GM18508 (cell line): ENCODE results near the gene KLC3.

Source experiments
- ATAC-seq: cut with Tn5 transposase; IDR thresholded peaks from one replicate; pipeline ENCODE4 v1.9.1; 2021; ENCODE audit warnings: moderate number of reproducible peaks; ENCODE audit not compliant: insufficient read depth, unreplicated experiment

KLC3 gene

GRCh38 chr19:45368127-45368526 is 27.6 kb downstream of the KLC3 start:
- ATAC-seq, result no peak

GRCh38 chr19:45368737-45369340 is 28.3 kb downstream of the KLC3 start:
- no peak for ATAC-seq

DNA sequence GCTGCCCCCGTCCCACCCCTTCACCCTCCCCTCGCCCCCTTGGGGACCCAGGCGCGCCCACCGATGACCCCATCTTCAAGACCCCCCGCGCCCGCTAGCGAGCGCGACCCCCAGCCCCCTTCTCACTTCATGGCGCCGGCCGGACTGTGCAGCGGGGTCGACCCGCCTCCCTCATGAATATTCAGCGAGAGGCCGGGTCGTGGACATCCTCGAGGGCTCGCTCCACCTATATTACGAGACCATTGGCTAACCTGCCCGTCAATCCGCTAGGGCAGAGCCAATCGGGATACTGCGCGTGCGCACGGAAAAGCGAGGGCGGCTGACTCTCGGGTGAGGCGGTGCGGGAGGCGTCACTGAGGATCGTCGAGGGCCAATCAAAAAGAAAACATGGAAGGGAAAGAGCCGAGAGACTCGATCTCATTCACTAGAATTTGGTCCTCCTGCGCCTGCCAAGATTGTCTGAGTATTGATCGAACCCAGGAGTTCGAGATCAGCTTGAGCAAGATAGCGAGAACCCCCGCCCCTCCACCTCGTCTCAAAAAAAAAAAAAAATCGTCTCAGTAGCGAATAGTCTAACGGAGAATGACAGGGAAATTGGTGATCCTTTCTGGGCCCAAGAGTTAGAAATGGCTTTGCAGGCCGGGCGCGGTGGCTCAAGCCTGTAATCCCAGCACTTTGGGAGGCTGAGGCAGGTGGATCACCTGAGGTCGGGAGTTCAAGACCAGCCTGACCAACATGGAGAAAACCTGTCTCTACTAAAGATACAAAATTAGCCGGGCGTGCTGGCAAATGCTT is 30.1 kb downstream of the KLC3 start, which contains the start of gene ERCC2:
TSS of gene ERCC2 (minus strand) at position 164 of the 795 bp plus-strand sequence. CDS start at position 131, 33 bp downstream.
- ATAC-seq, result peak; percentile 71

GRCh38 chr19:45376045-45376724 is 35.6 kb downstream of the KLC3 start:
- no peak for ATAC-seq

GRCh38 chr19:45380107-45380506 is 39.6 kb downstream of the KLC3 start:
- ATAC-seq, result no peak

DNA sequence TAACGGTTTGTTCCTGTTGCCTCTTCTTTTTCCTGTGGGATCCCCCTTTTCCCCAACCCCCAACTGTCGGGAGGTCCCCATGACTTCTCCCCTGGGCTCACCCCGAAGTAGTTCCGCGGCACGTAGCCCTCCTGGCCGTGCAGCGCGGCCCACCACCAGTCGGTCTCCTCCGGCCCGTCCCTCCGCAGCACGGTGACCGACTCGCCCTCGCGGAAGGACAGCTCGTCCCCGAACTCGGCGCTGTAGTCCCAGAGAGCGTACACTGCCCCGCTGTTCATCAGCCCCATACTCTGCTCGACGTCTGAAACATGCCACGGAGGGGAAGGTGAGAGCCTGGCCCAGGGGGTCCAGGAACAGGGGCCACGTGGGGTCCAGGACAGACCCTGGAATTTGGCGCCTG is 41.9 kb downstream of the KLC3 start:
- no peak for ATAC-seq

DNA sequence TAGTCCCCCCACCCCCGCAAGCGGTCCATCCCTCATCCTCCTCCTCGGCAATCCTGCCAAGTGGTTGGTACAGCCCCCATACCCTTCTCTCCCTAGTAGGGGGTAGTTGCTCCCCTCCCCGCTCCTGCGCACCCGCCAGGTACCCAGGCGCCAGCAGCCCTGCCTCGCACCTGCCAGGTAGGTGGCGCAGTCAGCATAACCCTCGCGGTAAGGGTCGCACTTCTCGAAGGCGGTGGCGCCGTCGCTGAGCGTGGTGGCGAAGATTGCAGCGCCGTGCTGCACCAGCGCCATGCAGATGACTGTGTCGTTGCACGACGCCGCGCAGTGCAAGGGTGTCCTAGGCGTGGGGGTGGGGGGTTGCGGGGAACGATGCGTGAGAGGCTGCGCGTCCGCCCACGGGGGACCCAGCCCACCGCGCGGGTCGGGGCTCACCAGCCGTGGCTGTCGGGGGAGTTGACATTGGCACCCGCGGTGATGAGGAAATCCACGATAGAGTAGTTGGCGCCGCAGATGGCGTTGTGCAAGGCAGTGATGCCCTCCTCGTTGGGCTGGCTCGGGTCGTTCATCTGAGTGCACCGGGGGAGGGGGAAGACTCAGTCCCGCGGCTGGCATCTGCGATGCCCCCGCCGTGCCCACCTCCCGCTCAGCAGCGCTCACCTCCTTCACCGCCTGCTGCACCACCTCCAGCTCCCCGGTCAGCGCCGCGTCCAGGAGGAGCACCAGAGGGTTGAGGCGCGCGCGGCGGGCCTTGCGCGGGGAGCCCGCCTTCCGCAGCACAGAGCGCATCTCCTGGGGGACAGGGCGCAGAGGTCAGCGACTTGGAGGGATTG is 45.1 kb downstream of the KLC3 start:
- no peak for ATAC-seq

GRCh38 chr19:45391346-45391745 is 50.8 kb downstream of the KLC3 start:
- no peak for ATAC-seq

DNA sequence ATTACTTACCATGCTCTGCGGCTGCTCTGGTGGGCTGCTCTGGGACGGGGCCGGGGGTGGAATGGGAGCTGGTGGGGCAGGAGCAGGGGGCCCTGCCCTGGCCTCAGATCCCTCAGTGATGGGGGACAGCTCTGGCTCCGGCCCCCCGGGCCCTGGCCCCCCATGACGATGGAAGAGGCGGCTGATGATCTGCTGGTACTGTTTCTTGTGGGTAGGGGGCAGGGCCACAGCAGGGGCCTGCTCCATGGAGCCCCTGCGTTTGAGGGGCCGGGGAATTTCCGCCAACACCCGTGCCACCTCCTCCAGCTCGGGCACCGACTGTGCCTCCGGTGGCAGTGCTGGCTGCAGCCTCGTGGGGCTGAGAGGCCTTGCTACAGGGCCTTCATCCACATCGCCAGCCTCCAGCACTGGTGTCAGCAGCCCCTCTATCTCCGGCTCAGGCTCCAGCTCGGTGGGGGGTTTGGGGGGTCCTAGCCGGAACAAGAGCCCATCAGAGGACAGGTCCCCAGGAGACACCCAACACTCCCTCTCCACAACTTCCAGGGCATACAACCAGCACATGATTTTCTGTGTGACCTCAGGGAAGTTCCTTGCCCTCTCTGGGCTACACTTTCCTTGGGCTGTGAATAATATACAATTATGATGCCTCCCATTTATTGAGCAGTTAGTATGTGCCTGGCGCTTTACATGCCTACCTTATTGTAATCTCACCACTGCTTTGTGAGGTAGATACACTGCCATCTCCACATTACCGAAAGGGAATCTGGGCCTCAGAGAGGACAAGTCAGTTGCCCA is 51.5 kb downstream of the KLC3 start:
- ATAC-seq, result no peak

DNA sequence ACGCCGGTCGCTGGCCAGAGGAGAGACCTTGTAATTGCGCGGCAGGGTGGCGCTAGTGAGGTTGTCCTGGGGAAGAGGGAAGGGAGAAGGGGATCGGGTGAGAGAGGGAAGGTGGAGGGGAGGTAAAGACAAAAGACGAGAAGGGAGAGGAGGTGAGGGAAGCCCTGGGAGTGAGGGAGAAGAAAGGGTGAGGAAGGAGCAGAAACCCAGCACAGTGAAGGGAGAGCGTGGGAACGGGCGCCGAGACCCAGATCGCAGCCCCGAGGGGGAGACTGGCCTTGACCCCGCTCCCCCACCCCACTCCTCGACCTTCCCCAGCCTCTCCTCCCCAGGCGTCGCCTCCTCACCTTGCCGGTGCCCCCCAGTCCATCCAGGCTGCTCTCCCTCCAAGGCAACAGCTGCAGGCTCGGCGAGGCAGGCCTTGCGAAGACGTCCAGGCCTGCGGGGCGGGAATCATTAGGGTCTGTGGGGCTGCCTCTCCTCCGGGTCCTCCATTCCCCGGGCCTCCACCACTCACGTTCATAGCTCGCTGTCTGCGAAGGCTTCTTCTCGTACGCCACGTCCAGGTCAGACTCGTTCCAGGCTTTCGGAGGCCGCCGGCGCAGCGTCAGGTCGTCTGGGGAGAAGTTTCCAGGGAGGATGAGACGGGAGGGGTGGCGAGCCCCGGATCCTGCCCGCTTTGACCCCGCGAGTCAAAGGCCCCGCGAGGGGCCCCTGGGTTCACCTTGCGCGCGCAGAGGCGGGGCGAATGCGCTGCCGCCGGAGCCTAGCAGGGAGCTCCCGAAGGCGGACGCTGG is 55.5 kb downstream of the KLC3 start:
- ATAC-seq, result no peak

GRCh38 chr19:45400192-45400591 is 59.6 kb downstream of the KLC3 start:
- ATAC-seq, result no peak
